HG02885 (cell line): ENCODE data around the gene MNX1.

ENCODE experiments used
- ATAC-seq: cut with Tn5 transposase; IDR thresholded peaks from one replicate; pipeline ENCODE4 v1.9.1; 2021; ENCODE audit warnings: mild to moderate bottlenecking; ENCODE audit not compliant: unreplicated experiment, poor library complexity

The MNX1 gene

DNA sequence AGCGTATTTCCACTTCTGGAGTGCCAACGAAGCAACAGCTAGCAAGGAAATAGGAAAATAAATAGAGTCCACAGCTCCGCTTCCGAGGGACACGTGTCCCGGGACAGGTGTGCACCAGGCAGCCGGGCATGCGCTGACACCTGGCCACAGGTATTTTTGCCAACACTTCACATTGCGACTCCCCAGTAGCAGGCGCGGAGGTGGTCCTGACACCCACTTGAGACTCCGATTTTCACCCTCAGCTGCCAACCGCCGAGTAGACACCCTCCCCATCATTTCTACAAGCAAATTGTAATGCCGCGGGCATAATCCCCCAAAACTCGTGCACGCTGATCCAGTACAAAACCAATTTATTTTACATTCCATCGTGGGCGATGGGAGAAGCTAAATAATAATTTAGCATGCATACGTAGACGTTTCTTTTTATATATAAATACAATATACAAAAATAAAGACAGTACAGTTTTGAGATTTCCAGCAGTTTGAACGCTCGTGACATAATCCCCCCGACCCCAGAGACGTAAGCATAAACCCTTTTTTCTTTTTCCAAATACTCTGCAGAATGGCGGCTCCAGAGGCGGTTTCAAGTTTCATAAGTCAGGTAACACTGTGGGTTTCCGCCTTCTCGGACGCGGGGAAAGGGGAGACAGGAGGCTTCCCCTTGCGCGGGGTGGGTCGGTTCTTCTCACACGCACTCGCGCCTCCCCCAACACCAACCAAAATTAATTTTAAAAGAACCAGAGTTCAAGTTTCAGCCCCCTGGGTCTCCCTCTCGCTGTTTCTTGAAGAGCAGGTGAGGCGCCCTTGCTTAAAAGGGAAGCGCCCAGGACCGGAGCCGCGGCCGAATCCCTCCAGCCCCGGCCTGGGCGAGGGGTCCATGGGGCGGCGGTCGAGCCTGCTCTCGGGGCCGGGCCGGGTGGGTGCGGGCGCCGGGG lies 5.7 kb downstream of the MNX1 start:
- no peak for ATAC-seq

DNA sequence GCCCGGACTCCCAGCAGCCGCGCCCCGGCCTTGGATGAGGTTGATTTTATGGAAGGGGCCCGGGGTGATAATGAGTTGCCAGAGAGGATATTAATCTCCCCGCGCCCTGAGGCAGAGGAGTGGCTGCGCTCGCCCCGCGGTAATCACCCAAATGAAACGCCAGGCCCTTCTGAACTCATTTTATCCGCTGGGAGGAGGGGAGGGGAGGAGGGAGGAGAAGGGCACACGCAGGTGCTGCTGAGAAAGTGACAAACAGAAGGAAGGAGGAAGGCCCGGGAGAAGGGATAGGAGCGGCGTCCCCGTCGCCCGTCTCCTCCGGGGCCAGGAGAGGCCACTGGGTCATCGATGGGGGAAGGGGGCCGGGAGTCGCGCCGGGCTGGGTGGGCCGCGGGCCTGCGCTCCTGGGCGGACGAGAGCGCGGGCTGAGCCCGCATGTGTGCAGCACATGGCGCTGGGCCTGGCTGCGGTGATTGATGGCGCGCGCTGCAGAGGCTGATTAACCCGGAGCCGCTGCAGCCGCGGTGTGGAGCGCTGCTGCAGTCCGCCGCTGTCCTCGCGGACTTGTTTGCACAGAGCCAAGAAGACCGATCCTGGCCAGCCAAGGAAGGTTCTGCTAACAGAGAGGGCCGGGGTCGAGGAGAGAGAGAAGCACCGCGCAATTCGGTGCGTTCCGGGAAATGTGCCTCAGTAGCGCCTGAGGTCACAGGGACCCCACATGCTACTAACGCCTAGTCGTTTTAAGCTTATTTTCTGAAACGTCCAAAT lies 6.5 kb downstream of the MNX1 start:
- ATAC-seq = no peak

DNA sequence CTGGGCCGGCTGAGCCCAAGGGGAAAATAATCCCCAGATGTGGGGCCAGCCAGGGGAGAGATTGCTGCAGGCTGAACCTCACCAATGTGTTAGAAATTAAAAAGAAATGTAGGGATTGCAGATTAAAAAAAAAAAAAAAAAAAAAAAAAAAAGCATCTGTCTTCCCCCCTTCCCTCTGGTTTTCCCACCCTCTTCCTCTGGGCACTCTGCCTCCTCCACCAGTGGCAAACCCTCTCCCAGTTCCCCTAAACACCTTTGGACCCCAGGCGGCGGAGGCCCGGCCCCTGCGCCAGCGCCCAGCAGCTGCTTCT lies 7.1 kb downstream of the MNX1 start:
- ATAC-seq = no peak

DNA sequence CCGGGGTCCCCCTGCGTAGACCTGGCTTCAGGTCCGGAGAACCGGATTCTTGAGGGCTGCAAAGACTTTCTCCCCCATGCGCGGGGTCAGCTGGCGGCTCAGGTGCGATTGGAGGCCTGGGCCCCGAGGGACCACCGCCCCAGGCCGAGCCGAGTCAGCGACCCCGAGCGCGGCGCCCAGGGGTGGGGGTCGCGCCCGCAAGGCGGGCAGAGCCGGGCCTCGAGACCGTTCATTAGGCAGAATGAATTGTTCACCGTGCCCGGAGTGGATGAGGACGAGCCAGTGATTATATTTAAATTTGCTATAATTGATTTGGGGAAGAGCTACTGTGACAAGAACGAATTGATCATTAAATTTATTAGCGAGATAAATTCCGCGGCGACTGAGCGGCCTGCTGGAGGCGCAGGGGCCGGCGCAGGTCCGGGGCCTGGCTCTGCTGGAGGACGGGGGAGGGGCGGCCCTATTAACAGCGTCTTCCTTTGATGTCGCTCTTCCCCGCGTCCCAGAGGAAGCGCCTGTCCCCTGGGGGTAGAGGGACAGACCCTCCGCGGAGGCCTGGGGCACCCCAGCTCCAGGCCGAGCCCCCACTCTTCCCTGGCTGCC lies 7.5 kb downstream of the MNX1 start:
- no peak for ATAC-seq

DNA sequence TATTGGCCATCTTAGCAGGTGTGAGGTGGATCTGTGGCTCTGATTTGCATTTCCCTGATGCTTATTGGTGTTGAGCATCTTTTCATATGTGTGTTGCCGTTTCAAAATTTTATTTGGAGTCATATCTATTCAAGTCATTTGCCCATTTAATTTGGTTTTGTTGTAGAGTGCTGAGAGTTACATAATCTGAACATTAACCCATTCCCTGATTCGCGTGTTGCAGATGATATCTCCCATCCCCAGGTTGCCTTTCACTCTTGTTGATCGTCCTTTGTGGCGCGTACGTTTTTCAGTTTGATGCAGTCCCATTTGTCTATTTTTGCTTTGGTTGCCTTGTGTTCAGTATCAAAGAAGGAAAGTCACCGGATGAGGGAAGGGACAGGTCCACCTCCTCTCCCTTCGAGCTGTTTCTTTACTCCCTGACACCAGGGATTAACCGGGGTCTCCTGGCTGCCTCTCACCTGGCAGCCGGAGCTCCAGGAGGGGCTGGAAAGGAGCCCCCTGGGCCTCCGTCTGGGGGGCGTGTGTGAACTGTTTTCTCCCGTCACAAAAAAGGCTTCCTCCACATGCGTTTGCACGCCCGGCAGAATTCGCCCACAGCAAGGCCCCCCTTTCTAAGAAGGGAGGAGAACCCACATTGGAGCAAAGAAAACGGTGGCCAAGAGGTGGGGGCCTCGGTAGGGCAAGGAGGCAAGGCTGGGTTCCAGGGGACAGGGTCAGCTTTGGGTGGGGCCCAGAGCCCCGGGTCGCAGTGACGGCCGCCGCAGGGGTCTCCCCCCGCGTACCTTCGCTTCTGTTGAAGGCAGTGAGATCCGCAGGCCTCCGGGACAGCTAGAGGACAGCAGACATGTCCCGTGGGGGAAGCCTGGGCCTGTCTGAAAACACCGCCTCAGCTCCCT lies 8.3 kb downstream of the MNX1 start:
- no peak for ATAC-seq

DNA sequence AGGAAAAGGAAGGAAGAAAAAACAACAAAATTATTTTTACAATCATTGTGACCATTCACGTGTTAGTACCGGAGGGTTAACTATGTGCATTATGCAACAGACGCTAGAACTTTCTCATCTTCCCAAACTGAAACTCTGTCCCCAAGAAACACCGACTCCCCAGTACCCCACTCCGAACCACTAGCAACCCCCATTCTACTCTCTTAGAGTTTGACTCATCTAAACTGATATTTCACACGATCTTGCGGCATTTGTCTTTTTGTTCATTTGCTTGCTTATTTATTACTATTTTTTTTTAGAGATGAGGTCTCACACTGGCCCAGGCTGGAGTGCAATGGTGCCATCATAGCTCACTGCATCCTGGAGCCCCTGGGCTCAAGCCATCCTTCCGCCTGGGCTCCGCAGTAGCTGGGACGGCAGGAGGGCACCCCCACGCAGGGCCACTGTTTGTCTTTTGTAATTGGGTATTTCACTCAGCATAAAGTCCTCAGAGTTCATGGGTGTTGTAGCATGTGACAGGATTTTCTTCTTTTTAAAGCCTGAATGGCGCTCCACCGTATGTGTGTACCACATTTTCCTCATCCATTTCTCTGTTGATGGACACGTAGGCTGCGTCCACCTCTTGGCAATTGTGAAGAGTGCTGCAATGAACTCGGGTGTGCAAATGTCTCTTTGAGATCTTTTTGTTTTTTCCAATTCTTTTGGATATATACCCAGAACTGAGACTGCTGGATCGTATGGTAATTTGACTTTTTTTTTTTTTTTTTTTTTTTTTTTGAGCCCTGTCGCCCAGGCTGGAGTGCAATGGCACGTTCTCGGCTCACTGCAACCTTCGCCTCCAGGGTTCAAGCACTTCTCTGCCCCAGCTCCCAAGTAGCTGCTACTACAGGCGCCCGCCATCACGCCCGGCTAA lies 9.5 kb downstream of the MNX1 start:
- peak; percentile 12 for ATAC-seq

DNA sequence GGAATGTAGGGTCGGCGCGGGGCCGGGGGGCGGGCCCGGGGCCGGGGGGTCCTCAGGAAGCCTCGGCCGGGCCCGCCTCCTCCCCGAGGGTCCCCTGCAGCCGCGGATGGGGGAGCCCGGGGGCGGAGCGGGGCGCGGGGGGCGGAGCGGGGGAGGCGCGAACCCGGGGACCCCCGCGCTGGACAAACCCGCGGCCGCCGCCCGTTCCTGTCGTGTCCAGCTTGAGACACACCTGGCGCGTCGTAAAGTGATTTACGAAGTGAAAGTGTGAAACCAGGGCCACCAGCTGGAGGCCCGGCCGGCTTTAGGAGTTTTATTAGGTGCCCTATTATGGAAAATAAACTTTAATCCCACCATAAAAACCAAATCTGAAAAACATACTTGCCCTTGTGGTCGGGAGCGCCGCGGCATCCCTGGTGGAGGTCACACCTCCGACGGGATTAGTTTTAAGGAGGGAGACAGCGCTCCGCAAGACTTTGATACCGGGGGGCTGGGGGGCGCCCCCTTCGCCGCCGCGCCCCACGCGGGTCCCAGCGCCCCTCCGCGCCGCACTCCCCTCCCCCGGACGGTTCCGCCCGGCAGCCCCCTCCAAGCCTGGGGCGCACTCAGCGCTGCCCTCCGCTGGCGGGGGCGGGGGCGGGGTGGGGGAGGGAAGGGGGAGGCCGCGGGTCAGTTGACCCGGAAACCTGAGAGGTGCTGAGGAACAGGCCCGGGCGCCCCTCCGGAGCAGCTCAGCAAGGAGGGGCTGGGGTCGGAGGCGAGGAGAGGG lies 10.3 kb downstream of the MNX1 start:
- peak; percentile 36 for ATAC-seq

DNA sequence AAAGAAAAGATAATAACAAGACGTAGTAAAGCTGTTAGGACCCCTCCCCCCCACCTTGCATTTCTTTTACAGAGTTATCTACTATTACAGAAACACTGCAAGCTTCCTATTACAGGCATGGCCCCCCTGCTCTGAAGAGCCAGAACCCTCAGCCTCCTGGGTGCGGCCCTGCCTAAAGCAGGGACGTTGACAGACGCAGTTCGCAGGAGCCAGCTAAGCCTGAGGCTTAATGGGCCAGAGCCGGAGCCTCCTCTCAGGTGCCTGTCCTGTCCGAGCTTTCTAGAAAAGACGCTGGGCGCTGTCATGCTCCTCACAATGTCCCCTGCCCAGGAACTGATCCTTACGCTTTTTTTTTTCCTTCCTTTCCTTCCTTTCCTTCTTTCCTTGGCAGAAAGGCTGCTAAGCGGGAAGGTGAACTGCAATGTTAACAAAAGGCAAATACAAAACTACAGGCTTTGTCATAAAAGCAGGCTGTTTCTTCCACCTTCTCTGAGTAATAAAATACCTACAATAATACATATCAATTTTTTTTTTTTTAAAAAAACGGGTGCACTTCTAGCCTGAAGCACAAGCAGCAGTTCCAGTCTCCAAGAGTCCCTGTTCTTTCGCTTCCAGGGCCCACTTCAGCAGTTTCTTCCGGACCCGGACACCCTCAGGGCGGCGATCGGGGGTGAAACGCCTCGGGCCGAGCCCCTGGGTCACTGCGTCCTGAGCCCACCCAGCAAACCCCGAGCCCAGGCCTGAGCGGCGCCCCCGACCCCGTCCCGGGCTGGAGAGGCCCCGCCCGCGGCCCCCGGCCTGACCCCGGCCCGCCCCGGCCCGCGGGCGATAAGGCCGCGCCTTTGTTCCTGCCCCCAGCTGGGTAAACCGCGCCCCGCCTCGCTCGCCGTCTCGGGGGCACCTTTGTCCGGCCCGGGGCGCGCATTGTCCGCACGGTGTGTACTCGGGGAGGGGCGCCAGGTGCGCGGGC lies 11.2 kb downstream of the MNX1 start:
- peak; percentile 22 for ATAC-seq

DNA sequence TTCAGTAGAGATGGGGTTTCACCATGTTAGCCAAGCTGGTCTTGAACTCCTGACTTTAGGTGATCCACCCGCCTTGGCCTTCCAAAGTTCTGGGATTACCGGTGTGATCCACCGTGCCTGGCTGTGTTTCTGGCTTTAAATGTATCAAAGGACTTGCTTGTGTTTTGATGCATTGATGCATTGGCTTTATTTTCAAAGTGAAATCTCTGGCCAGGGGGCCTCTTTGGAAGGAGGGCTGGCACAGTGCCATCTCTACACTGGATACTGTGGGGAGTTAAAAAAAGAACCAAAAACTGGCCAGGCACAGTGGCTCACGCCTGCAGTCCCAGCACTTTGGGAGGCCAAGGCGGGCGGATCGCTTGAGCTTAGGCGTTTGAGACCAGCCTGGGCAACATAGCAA lies 16.0 kb downstream of the MNX1 start:
- no peak for ATAC-seq

DNA sequence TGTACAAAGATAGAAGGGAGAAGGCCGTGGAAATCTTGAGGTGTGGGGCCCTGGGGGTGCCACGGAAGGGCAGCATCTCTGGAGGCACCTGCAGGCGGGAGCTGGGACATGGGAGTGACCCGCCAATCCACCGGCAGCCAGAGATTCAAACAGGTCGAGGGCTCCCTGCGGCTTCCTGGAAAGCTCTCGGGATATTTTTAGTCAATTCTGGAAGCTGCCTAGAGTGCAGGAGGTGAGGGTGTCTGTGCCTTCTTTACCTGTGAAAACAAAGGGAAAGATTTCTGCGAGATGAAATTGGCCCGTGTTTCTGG lies 16.6 kb downstream of the MNX1 start:
- no peak for ATAC-seq

DNA sequence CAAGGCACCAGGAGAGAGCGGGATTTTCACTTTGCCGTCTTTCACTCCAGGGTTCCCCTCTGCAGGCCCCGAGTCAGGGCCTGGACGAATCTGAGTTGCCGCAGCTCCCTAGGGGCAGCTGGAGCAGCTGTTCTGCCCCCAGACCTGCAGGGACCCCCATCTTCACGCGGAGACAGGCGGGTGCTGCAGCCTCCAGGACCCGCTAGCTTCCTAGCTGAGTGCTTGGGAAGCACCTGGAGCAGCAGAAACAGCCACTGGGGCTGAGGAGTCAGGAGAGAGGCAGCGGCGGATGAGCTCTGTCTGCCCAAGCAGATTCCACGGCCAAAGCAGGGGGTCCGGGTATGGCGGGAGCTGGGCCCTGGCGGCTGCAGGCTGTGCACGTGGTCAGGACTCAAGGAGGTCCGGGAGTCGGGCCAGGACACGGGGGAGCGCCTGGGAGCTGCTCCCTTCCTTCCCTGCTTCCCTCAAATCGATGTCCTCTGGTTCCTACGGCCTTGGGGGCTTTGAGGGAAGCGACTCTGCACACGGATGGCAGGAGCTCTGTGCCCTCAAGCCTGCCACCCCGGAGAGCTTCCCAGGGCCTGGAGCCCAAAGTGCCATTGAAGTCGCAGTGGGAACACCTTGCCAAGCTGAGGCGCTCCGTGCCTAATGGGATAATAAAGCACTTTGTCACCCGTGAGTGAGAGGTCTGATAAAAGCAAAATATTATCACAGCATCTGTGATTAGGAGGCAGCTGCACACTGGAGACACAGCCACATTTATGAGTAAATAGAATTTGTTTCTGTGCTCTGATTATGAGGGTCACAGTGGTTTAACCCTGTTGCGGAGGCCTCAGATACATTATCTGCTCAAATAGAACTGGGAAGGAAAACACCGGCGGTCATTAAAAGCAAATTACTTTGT lies 17.2 kb downstream of the MNX1 start:
- no peak for ATAC-seq

DNA sequence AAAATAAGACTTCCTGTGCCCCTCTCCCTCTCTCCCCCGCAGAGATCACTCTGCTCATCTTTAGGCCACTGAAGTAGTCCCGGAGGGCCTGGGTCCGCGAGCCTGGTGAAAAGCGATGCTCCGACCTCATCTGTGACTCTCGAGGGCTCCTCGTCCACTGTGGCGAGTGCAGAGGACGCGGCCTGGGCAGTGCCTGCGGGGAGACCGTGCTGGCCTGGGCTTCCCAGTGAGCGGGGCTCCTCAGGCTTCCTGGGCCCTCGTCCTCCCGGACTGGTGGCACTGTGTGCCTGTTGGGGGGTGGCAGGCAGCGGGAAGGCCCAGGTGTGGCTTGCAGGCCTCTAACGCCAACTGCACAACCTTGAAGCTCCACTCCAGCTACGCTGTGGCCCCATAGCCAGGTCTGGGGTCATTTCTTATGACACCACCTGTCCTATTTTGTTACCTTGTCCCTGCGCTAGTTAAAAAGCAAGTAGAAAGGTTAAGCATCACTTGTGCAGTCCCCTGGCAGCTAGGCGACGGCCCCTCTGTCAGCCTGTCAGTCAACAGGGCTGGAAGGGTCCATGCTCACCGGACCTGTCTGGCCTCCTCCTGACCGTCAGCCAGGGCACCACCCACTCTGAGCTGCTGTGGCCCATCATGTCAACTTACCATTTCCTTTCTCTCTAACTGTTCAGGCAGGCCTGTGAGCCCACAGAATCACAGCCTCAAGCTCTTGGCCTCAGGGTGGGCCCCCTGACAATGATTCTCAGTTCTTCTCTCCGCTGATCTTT lies 20.5 kb downstream of the MNX1 start:
- no peak for ATAC-seq

DNA sequence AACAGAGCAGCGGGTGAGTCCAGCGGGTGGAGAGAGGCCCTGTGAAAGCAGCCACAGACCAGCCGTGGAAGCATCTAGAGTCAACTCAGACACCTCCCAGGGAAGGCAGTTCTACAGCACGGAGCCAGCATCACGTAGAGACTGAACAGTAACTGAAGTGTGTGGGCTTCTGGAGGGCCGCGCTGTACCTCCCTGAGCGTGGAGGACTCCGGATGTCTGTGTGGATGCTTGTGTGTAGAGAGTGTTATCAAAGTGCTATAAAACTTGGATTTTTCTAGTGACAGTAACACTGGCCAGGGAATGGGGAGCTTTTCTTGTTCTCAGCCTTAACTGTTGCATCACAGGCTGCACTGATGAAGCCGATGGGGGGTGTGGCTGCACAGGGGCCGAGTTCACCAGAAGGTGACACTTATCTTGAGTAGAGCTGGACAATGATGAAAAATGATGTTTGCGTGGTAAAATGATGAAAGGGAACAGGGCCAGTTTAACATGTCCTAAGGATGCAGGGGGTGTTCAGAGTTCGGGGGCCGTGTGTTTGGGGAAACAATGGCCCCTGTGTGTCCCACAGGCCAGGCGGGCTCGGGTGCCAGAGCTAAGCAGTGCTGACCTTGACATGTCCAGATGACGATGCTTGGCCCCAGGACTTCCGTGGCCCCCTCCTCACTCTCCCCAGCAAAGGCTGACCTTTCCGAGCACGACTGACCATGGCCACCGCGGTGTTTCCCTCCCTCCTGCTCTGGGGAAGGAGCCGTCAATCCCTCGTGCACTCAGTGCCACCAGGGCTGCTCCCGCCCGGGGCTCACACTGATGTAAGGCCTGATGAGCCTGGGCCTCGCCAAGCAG lies 21.9 kb downstream of the MNX1 start:
- no peak for ATAC-seq

DNA sequence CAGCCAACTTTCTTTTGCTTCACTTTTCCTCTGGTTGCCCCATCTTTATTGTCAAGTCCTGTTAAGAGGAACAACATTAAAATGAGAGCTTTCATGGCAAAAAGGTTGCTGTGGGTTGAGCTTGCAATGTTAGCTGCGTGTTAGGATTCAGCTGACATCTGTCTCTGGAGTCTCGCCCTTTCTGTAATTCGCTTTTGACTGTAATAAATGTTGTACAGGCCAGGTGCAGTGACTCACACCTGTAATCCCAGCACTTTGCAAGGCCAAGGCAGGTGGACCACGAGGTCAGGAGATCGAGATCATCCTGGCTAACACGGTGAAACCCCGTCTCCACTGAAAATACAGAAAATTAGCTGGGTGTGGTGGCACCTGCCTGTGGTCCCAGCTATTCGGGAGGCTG lies 24.1 kb downstream of the MNX1 start:
- ATAC-seq = no peak
